COLO829 (cell line): ENCODE data around the gene ROBO4.

Source experiments
- DNase-seq: peaks from one replicate; pipeline ENCODE4 v3.0.0; 2012; ENCODE audit warnings: low spot score

ROBO4 gene

DNA sequence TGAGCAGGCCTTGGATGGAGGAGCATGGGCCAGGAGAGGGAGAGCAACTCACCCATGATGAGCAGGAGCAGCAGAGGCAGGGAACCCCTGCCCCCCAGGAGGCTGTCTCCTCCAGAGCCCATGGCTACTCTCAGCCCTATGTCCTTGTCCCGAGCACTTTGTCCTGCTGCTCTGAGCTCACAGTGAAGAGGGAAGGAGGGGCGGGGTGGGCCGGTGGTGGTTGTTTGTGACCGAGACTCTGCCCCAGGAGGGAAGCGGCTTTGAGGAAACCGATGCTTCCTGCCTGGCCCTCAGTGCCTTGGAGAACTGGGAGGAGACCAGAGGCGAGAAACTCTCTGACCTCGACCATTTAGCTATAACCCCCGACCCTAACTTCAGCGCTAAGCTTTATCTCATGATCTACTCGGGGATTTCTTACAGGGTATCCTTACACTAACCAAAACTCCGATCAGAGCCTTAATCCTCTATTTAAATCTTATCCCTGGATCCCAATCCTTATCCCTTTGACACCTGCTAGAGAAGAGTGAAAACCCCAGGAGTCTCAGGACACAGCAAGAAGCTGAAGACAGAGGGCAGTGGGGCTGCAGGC lies at the start of gene ROBO4:
TSS of gene ROBO4 (minus strand) at position 192 of the 589 bp plus-strand sequence. CDS start at position 122, 70 bp downstream.
- DNase-seq, result no peak

DNA sequence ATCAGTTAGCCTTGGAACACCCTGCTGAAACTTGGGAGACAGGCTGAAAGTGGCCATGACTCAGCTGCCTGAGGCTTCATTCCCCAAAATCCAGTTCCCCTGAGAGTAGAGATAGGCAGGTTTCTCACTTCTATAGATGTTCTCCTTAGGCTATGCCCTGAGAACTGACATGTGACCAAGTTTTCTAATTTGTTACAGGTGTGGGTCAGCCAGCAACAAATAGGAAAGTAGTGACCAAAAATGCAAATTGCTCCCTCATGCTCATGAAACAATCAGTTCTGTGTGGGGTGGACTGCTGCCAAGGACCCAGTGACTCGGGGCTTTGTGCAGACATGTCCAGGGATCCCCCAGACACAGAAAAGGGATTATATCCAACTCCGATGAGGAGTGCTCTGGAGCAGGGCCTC lies 49.1 kb upstream of the ROBO4 start:
- no peak for DNase-seq

DNA sequence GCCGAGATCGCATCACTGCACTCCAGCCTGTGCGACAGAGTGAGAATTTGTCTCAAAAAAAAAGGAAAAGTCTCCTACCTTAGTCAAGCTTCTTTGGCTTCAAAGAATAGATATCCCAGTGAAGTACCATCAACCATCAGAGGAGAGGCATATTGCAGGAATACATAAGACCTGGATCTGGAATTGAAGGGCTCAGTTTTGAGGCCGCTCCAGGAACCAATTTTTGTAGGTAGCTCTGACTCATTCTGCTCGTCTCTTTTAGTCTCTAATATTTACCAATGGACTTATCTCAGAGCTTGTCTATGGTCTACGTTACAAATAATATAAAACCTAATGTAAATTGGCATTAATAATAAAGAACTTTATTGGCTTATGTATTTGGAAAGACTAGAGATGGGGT lies 48.2 kb upstream of the ROBO4 start:
- no peak for DNase-seq

DNA sequence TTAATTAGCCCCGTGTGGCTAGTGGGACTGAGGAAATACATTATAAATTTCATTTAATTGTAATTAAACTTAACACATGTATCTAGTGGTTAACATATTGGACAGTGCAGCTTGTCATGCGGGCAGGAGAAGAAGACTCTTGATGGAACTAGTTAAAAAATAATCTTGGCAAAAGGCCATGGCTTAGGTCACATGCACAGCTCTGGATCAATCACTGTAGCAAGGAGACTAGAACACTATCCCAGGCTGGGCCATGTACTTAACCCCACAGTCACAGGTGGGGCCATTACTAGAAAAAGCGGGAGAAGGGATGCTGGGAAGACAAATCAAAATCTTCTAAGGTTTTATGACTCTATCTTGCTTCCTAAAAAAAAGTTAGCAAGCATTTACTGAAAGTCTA lies 46.9 kb upstream of the ROBO4 start:
- no peak for DNase-seq

DNA sequence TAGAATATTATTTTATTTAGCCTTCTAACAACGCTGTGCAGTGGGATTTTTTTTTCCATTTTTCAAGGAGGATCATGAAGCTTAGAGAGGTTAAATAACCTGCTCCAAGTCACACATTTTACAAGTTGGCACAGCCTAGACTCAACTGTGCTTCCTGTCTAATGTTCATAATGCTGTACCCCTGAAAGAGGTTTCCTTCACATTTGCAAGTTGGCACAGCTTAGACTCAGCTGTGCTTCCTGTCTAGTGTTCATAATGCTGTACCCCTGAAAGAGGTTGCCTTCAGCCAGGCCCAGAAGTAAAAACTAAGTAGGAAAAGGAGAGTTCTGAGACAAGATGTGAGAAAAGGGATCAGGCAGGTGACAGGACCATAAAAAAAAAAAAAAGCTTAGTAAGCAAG lies 46.1 kb upstream of the ROBO4 start:
- no peak for DNase-seq

DNA sequence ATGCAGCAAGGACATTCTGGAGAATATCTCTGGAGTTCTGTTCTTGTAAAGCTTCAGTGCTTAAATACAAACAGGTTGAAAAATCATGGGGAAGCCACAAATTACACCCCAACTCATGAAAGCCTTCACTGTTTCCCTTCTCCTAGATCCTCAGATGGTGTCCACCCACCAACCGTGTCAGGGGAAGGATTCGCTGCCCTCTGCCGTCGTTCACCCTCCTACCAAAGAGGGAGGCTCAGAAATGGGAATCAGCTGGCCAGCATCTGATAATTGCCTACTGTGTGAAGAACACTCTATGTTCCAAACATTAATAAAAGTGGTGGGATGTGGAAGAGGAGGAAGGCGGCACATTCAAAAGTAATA lies 45.6 kb upstream of the ROBO4 start:
- no peak for DNase-seq

DNA sequence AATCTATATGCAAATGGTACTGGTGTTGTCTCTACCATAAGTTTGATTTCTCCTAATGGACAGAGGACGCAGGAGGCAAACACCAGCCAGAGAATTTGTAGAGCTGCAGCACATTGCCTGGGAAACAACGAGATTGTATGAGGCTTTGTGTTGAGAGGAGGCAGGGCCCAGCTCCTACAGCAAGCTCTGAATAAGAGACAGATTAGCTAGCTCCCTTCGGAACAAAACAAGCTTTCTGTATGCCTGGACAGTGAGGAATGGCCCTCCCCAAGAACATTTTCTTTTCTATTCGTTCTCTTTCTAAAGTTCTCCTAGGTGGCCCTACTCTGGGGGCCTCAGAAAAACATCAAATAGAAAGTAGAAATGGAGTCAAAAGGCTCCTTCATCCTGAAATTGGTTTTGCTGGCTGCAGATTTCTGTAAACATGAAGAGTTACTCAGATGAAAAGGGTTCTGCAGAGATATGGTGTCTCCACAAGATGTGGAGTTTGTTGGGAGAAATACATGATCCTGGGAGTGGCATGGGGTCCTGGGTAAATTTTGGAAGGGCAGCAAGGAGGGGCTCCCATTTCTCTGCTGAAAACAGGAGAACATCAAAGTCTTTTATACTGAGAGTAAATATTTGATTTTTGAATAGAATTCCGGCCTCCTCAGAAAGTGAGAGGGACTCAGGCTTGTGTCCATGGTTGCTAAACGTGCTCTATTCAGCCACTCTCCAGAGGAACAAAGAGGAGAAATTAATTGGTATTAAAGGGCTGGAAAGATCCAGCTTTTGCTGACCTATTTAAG lies 45.0 kb upstream of the ROBO4 start:
- DNase-seq, result no peak

DNA sequence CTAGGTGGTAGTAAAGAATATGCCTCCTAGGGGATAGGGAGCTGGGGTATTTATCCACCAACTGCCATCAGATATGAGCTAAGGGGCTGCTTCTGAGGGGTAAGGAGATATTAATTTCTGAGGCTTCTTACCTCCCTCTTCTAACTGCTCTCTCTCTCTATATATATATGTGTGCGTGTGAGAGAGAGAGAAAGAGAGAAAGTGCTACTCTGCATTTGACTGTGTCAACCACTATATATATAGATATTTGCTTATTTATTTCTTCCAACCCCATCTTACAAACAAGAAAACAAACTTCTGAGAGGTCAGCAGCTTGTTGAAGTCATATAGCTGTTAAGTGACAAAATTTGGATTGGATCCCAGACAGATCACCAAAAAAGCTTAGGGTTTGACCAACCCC lies 44.0 kb upstream of the ROBO4 start:
- DNase-seq, result no peak

DNA sequence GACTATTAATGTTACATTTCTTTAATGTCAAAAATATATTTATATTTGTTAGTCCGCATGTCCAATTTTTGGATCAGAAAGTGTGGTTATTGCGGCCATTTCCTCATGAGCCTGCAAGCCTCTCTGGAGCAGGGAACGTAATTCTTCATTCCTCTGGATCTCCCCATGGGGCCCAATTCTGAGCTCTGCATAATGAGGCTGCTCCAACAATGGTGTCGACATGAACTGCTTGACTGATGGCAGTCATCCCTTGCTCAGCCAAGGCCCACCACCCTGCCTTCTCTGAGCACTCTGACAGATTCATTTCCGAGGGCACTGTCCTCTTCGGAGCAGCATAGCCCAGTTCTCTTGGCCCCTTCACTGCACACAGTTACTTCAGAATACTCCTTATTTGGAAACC lies 41.3 kb upstream of the ROBO4 start:
- DNase-seq, result no peak

DNA sequence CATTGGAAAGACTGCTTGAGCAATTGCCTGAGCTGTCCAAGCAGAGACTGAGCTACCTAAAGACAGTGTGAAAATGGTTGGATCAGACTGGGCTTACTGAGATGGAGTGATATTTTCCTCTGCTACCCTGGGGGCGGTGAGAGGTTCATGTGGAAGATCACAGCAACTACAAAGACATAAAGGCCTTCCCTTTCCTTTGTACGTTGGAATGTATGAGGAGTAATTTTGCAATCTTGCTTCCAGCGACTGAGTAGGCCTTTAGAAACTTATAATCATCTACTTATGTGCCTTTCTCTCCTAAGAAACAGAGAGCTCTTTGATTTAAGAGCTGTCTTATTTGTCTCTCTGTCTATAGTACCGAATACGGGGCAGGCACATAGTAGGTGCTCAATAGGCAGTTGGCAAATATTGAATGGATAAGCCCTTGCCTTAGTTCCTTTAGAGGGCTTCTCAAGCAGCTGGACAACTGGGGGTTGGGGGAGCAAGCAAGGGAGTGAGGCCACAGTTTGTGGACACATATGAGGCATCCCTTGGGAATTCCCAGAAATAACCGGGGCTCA lies 40.6 kb upstream of the ROBO4 start:
- DNase-seq, result peak; percentile 57

DNA sequence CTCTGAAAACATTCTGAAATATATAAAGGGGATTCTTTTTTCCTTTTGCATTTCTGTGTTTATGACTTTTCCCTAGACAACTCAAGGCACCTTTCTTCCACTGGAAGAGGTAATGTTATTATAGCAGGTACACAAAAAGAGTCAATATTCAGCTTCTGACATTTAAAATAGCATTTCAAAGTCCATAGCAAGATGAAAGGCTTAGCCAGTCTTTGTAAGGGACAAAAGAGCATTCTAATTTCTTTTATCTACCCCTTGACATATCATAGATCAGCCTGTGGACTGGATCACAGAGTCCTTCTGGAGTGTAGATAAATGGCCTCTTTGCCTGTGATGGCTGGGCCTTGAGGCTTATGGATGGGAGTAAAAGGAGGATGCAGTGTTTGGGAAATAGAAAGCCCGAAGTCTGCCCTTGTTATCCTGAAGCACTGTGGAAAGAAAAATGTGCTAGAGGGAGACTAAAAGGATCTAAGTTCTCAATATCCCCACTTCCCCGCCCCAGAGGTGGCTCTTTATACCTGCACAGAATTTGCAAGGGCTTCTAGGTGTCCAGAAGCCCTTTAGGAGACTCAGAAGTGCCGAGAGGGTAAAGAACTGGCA lies 39.8 kb upstream of the ROBO4 start:
- DNase-seq, result no peak

DNA sequence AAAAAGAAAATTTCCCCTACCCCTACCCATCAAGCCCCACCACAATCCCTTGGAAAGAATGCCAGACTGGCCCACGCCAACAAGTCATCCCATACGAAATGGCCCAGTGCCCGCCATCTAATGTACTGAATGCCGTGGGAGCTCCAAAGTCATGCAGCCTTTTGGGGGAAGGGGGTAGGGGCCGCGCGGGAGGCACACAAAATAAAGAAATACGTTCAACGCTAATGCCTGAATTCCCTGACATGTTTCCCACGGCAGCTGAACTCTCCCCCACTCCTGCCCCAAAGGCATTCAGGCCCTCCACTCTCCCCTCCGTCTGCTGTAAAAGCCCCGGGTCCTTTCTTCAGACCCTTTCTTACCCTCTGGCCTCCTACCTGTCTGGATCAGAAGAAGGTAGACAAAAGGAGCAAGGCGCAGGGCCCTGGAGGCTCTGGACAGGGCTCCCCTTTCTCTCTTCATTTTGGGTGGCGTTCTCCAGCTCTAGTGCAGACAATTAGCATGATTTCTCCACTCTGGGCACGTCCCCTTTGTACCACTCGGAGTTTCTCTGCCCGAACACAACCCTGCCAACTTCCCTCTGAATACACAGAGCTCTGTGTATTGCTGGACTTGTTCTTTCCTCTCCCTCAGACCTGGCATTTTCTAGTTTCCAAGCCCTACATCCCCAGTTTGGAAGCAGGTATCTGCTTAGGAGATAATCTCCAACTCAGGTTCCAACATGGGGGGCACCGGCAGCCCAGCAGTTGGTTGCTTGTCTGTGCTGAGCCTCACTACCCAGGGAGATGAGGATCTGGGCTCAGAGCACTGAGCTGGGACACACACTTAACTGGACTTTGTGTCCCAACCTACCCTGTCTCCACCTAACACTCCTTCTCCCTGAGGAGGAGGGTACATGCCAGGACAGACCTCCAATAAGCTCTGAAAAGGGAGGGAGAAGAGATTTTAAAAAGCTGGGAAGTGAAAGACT lies 38.2 kb upstream of the ROBO4 start, which contains the start of gene HEPACAM:
TSS of gene HEPACAM (minus strand) at position 500 of the 967 bp plus-strand sequence. CDS start at position 459, 41 bp downstream.
- no peak for DNase-seq

DNA sequence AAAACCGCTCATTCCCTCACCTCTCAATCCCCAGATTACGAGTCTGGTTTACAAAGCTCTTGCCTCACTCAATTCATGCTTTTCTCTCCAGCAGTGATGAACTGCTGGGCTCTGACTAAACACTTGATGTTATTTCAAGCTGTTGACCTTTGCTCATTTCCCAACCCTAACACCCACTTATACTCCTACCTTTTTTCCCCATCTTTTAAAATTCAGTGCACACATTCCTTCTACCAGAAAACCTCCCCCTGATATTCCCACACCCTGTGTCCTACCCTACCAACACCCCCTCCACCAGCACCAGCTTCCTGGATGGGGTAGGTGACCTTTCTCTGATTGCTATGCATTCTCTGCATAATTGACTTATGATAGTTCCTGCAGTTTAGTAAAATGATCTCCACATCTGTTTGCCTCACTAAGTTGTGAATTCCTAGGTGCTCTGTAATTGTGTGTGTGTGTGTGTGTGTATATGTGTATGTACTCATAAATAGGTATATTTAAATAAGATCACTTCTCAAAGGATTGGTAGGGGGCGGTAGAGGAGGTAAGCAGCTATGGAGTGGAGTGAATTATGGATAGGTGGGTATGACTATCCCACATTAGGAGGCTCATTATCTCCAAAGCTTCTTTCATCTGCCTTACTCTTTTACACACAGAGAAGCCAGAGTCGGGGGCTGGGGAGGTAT lies 37.3 kb upstream of the ROBO4 start:
- DNase-seq, result no peak

DNA sequence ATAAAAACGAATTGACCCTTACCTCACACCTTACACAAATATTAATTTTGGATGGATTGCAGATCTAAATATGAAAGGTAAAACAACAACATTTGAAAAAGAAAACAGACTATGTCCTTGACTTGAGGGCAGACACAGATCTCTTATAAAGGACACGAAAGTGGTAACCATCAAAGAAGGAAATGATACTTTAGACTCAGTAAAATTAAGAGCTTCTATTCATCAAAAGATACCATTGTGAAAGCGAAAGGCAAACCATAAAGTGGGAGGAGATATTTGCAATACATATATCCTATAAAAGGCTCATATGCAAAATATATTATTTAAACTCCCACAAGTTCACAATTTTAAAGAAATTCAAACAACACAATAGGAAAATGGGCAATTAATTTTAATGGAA lies 33.1 kb upstream of the ROBO4 start:
- no peak for DNase-seq

DNA sequence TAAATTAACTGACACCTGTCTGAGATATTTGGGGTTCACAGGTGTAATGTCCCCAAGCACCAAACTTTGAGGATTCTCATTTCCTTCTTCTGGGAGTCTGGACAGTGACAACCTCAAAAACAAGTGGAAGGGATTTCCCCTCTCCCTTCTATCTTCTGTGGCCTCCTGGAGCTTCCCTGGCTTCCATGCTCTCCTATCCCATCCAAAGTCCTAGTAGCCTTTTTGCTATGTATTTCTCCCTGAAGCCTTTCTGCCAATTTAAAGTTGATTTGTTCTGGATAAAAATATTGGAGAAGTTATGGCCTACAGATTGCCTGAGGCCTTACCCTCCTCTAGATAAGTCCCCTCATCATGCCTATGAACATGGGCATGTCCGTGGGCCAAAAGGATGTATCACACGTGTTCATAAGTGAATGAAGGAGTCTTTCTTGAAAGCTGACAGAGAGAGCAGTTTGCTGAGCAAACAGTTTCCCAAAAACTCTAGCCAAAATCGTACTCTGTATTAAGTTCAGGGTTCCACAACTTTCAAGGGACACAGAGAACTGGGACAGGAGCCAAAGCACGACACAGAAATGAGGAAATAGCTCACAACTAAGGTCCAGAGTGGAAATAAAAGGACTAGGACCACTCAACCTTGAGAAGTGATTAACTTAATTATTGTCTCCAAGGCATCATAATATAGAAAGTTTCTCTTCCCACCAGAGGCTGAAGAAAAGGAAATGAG lies 31.4 kb upstream of the ROBO4 start:
- DNase-seq, result no peak

DNA sequence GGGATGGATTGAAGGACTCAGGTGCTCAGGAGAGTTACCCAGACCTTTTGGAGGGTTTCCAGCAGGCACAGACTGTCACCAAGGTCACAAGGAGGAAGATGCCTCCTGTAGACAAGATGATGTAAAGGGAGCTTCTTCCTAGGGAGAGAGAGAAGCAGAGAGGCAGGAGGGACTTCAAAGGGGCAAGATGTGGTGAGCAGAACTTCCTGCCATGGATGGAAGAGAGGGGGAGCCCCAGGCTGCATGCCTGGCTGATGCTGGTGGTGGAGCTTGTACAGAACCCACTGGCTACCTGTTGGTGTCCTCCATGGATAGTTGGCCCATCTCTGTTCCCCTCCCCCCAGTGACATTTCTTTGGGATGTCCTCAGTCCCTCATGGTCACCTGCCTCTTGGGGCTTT lies 25.6 kb upstream of the ROBO4 start:
- no peak for DNase-seq

DNA sequence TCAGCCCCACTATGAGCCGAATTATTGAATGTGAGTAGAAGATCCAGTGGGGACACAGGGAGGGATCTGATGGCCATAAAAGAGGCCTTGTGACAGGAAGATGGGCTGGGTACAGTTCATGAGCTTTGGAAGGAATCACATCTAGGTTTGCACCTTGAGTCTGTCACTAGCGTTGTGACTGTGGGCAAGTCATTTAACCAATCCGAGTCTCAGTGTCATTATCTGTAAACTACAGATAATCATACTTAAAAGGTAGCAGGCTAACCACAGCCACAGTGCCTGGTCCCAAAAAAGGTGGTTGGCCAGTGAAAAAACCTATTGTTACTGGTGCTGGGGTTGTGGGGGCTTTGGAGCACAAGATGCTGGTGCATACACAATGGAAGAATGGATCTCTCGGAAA lies 25.2 kb upstream of the ROBO4 start:
- DNase-seq, result no peak

DNA sequence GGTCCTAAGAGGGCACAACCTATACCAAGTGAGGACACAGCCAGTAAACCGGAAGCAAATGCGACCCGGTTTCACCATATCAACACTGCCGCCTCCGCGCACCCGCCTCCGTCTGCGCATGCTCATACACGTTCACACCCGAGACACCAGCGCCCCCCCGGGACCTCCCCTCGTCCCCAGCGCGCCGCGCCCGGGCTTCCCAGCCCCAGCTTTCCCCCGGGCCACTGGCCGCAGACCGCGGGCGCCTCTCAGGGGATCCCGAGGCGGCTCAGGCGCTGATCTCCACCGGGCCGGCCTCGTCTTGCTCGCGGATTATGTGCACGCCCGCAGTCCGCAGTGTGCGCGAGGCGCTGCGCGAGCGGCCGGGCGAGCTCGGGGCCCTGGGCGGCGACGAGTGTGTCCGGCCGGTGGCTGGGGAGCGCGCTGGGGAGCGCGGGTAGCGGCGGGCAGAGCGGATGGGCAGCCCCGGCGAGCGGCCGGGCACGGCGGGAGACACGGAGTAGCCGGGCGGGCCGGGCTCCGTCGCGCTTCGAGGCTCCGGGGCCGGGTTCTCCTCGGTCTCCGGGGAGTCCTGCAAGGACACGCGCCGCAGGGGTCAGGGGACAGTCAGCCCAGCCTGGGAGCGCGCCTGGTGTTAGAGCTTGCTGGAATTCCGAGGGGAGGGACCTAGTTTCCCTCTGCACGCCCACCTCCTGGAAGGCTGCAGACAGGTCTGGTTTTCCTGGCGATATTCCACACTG lies 23.4 kb upstream of the ROBO4 start:
- DNase-seq, result no peak

DNA sequence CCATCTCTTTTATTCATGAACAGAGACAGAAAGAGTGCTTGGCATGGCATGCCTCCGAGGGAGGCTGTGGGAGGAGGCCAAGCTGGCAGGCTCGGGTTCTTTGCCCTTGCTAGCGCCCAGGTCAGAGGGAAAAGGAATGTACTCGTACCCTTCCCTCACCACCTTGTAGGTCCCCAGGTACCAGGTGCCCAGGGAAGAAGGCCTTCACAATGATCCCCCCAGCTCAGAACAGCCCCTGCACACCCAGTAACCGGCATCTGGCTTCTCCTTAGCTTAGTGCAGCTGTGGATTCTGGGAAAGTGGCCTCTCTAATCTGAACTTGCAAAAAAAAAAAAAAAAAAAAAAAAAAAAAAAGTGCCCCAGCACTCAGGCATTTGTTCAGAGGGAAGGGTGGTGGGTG lies 22.7 kb upstream of the ROBO4 start:
- no peak for DNase-seq

DNA sequence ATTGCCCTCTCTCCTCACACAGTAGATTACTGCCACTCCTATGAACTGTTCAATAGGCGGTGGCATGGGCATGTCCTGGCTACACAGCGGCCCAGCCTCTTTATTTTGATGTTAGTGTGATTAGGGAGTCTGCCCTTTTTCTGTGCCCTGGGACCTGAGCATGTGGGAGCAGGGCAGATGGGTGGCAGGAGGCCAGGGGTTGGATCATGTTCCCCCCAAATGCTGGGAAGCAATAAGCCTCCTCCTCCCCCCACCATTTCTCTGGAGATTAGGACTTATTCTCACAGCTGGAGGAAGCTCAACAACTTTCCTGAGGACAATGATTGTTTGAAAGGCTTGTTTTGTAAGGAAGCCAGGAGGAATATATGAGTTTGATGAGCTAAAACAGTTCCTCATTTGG lies 22.2 kb upstream of the ROBO4 start:
- no peak for DNase-seq
